IMR-90 (cell line): Measurements from ENCODE around the gene COL3A1. TPM values are rescaled to one million over a fixed set of nuclear protein-coding genes. Genes with fewer than 3 reads are reported as not detected.

Experiments used
- ATAC-seq: fragments of 200-7000 bp; cut with Tn5 transposase; 2 replicates; pipeline ENCODE4 v1.9.1; 2020; ENCODE audit warnings: low read depth, mild to moderate bottlenecking, moderate library complexity
- BruUV-seq: library from RNA; stranded (reverse); fragments of 400-500 nt; replicated peaks from 2 replicates; lab custom pipeline; 2021; lab: Mats Ljungman, UMichigan
- CTCF ChIA-PET: fragments of 300-600 bp; formaldehyde crosslinking; extraction: SDS; loops from one replicate; lab custom pipeline; 2021; ENCODE audit warnings: antibody characterized with exemption; lab: Yijun Ruan, JAX
- POLR2A ChIA-PET: fragments of 300-600 bp; sonication (Branson Sonifier 250); formaldehyde crosslinking; loops from one replicate; lab custom pipeline; 2022; ENCODE audit warnings: antibody characterized with exemption; ENCODE audit not compliant: unreplicated experiment; lab: Charles Lee
- DNase-seq: peaks from one replicate; pipeline ENCODE4 v3.0.0; 2013
- H2AFZ ChIP-seq: replicated peaks from 2 replicates; pipeline ENCODE3; 2013; ENCODE audit warnings: low read length, mild to moderate bottlenecking; ENCODE audit not compliant: poor library complexity
- H2AK5ac ChIP-seq: 2 replicates; pipeline ENCODE4 v1.6.1; 2013; ENCODE audit warnings: low read depth, low read length, inconsistent platforms
- H2AK9ac ChIP-seq: replicated peaks from 2 replicates; pipeline ENCODE3; 2013; ENCODE audit warnings: mild to moderate bottlenecking, low read depth, low read length, moderate library complexity; ENCODE audit not compliant: poor library complexity
- H2BK120ac ChIP-seq: 2 replicates; pipeline ENCODE4 v1.6.1; 2013; ENCODE audit warnings: low read depth, low read length, inconsistent platforms
- H2BK15ac ChIP-seq: 3 replicates; pipeline ENCODE4 v1.6.1; 2013; ENCODE audit warnings: low read depth, low read length, inconsistent platforms
- H2BK20ac ChIP-seq: 2 replicates; pipeline ENCODE4 v1.6.1; 2013; ENCODE audit warnings: low read depth, mild to moderate bottlenecking, inconsistent platforms, low read length, moderate library complexity
- H2BK5ac ChIP-seq: 2 replicates; pipeline ENCODE4 v1.6.1; 2013; ENCODE audit warnings: mild to moderate bottlenecking, low read depth, low read length, inconsistent platforms; ENCODE audit not compliant: poor library complexity, severe bottlenecking
- H3K14ac ChIP-seq: replicated peaks from 2 replicates; pipeline ENCODE4 v1.6.1; 2013; ENCODE audit warnings: low read depth, low read length, inconsistent platforms
- H3K18ac ChIP-seq: 2 replicates; pipeline ENCODE4 v1.6.1; 2013; ENCODE audit warnings: low read depth, low read length, control low read depth
- H3K23ac ChIP-seq: 2 replicates; pipeline ENCODE4 v1.6.1; 2013; ENCODE audit warnings: low read depth, low read length, inconsistent platforms
- H3K27ac ChIP-seq: 2 replicates; pipeline ENCODE4 v1.5.1; 2013; ENCODE audit warnings: mild to moderate bottlenecking, control low read depth, low read length; ENCODE audit not compliant: insufficient read depth
- H3K27me3 ChIP-seq: 2 replicates; pipeline ENCODE4 v1.6.1; 2013; ENCODE audit warnings: low read length; ENCODE audit not compliant: control insufficient read depth, insufficient read depth
- H3K36me3 ChIP-seq: 2 replicates; pipeline ENCODE4 v1.6.1; 2013; ENCODE audit warnings: low read length, mixed read lengths; ENCODE audit not compliant: control insufficient read depth, insufficient read depth
- H3K4ac ChIP-seq: 2 replicates; pipeline ENCODE4 v1.6.1; 2013; ENCODE audit warnings: low read depth, low read length, inconsistent platforms
- H3K4me1 ChIP-seq: 2 replicates; pipeline ENCODE4 v1.6.1; 2013; ENCODE audit warnings: low read length, mixed read lengths; ENCODE audit not compliant: control insufficient read depth, insufficient read depth
- H3K4me2 ChIP-seq: 2 replicates; pipeline ENCODE4 v1.6.1; 2013; ENCODE audit warnings: low read depth, mild to moderate bottlenecking, control low read depth, low read length, moderate library complexity
- H3K4me3 ChIP-seq: 2 replicates; pipeline ENCODE4 v1.5.1; 2013; ENCODE audit warnings: low read depth, mild to moderate bottlenecking, control low read depth, low read length, moderate library complexity; ENCODE audit not compliant: insufficient read depth
- H3K56ac ChIP-seq: 2 replicates; pipeline ENCODE4 v1.6.1; 2013; ENCODE audit warnings: low read length, inconsistent platforms; ENCODE audit not compliant: insufficient read depth; ENCODE audit errors: extremely low read depth
- H3K79me1 ChIP-seq, 2 experiments: 2 replicates each; pipeline ENCODE4 v1.6.1; 2013; ENCODE audit warnings: low read length in 2 of 2, inconsistent platforms in 1 of 2, low read depth in 1 of 2
- H3K9ac ChIP-seq: 2 replicates; pipeline ENCODE4 v1.6.1; 2013; ENCODE audit warnings: low read depth, low read length, control low read depth
- H3K9me1 ChIP-seq: 2 replicates; pipeline ENCODE4 v1.6.1; 2013; ENCODE audit warnings: low read length, inconsistent platforms; ENCODE audit not compliant: insufficient read depth
- H3K9me3 ChIP-seq: 2 replicates; pipeline ENCODE4 v1.6.1; 2013; ENCODE audit warnings: low read length; ENCODE audit not compliant: control insufficient read depth, insufficient read depth
- H4K20me1 ChIP-seq: 2 replicates; pipeline ENCODE4 v1.6.1; 2013; ENCODE audit warnings: low read length, inconsistent platforms; ENCODE audit not compliant: insufficient read depth
- H4K5ac ChIP-seq: 2 replicates; pipeline ENCODE4 v1.6.1; 2013; ENCODE audit warnings: mild to moderate bottlenecking, low read depth, low read length, control low read depth
- H4K8ac ChIP-seq, 2 experiments: 2 replicates each; pipeline ENCODE4 v1.6.1; 2013; ENCODE audit warnings: low read depth in 2 of 2, low read length in 2 of 2, control low read depth in 1 of 2, inconsistent platforms in 1 of 2
- H4K91ac ChIP-seq: 2 replicates; pipeline ENCODE4 v1.6.1; 2013; ENCODE audit warnings: low read depth, low read length, inconsistent platforms; ENCODE audit not compliant: insufficient read depth
- CEBPB ChIP-seq: IDR thresholded peaks from 2 replicates; pipeline ENCODE4 v1.6.1; 2012; ENCODE audit warnings: low read depth, low read length, improper control_type of control experiment
- CHD1 ChIP-seq: IDR thresholded peaks from 2 replicates; pipeline ENCODE4 v1.6.1; 2012; ENCODE audit warnings: low read depth, low read length, improper control_type of control experiment
- WGBS, 2 experiments: methylation state at CpG; one replicate each; pipeline versions ENCODE4 v1.1.5 to v1.1.7; 2013; ENCODE audit warnings: missing lambda C conversion rate in 2 of 2; ENCODE audit not compliant: insufficient read length in 1 of 2; ENCODE audit errors: extremely low coverage in 2 of 2; 5-methylcytosine and 5-hydroxymethylcytosine counted together
- dilution Hi-C: fragments of 300-500 bp; cut with HindIII; formaldehyde crosslinking; loops from one replicate; pipeline ENCODE4 v1.14.3; 2018; ENCODE audit warnings: low sequenced_read_pairs; ENCODE audit not compliant: unreplicated experiment
- in situ Hi-C: fragments of 300-500 bp; cut with MboI; formaldehyde crosslinking; loops from 3 replicates; pipeline ENCODE4 v1.14.3; 2019; ENCODE audit warnings: low sequenced_read_pairs, inconsistent platforms, mixed read lengths
- intact Hi-C: fragments of 100-400 bp; cut with micrococcal nuclease; formaldehyde crosslinking; loops from 2 replicates; pipeline ENCODE4 v1.10.0; 2022
- polyA plus RNA-seq, 3 experiments: library from polyadenylated mRNA; depleted of rRNA; stranded (reverse); fragments of >200 nt; gene quantifications; 2 replicates each; pipeline ENCODE4 v1.2.3, GENCODE V29; 2012; ENCODE audit warnings: low replicate concordance in 1 of 3
- total RNA-seq: library from RNA; depleted of rRNA; stranded (reverse); fragments of >200 nt; gene quantifications from 2 replicates; pipeline ENCODE4 v1.2.3, GENCODE V29; 2012

Gene COL3A1
- total and polyA plus RNA-seq, 2 of the 4 experiments (the other 2 are of a cell fraction) = 402 to 408 TPM

DNA sequence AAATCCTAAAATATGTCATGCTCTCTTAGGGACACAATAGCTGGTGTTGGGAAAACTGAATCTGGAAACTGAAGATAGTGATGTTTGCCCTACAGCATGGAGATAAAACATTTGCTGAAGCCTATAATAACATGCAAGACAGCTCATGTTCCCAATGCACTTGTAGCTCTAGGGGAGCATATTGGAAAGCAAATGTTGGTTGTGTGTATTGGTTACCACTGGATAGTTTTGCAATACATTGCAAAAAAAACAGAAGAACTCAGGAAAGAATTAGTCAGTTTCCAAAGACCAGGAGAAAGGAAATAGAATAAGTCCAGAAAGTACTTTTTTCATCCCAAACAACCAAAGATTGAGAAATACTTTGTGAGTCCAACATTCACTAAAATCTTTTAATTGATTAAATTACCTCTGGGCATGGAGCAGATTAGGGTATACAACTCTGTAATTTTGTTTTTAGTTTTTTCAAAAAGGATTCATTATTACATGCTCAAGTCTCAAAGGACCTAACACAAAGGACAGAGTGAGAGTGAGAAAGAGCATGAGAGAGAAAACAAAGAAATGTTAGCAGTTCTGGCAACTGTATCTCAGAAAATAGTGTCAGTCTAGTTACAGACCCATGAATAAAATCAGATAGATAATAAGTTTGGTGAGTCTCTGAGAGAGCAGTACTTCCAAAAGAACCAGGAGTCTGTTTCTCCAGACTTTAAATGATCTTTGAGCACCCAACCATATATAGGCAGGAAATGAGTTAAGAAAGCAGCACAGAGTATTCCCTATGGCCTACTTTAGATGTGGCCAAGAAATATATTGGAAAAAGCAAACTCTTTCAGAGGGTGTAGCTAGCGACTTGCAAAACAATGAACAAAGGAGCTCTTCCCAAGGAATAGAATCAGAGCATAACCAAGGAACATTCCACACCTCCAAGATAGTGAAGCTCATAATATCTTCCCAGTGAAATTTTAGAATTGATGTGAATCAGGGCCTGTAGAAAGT, 36.6 kb upstream of the COL3A1 start:
- dilution Hi-C loops (no loop called here), in situ Hi-C loops (no loop called here), intact Hi-C loops (no loop called here)
- H2BK120ac ChIP-seq = no peak overlapping the region
- no peak overlapping the region for H2AFZ ChIP-seq
- no peaks in the 10 kb centered on the region for H3K79me1 ChIP-seq
- H3K56ac ChIP-seq = no peak overlapping the region
- no peaks in the 10 kb centered on the region for H3K9me1 ChIP-seq
- no peaks in the 10 kb centered on the region for H3K9me3 ChIP-seq
- H3K4me1 ChIP-seq = no peaks in the 10 kb centered on the region; the same call in 1 of the 2 replicates
- H2AK9ac ChIP-seq = no peak overlapping the region
- no peak overlapping the region for H2BK20ac ChIP-seq
- H2BK5ac ChIP-seq = no peak overlapping the region
- 0 out of 2 replicates have a peak overlapping the region, but pooled peaks have one; percentile 6 for H3K18ac ChIP-seq
- H2AK5ac ChIP-seq = no peak overlapping the region
- peak; percentile 71 for DNase-seq
- no peak overlapping the region for H4K91ac ChIP-seq
- H3K27me3 ChIP-seq = no peaks in the 10 kb centered on the region
- TF ChIP-seq CEBPB (peak; percentile 78), CHD1 (no peak)
- no peak overlapping the region for H4K8ac ChIP-seq
- no peak overlapping the region for H3K23ac ChIP-seq
- no peak overlapping the region for H2BK15ac ChIP-seq
- H3K4ac ChIP-seq = no peak overlapping the region
- ATAC-seq = peak; percentile 62
- H3K9ac ChIP-seq = no peak overlapping the region
- no CpG with 5 or more reads among the region's 1 CpG for WGBS, 2 experiments
- H4K5ac ChIP-seq = no peak overlapping the region
- no peak overlapping the region for H3K14ac ChIP-seq
- no peak overlapping the region for H3K4me2 ChIP-seq
- no peaks in the 10 kb centered on the region for H4K20me1 ChIP-seq
- no peak overlapping the region for H3K4me3 ChIP-seq
- BruUV-seq = no TSS peak
- CTCF ChIA-PET = no interaction called here
- no peaks in the 10 kb centered on the region for H3K36me3 ChIP-seq
- H3K27ac ChIP-seq = no peak overlapping the region
- POLR2A ChIA-PET = no interaction called here
